Adrenal gland (tissue), 12 donors: ENCODE data around the gene DRC7. TPM values are rescaled to one million over a fixed set of nuclear protein-coding genes. Genes with fewer than 3 reads are reported as not detected.
A peak's percentile ranks its signal among the peaks of the same experiment; 100 is the strongest.

Source experiments
- DNase-seq, 7 donors: peaks; one replicate each; pipeline ENCODE4 v3.0.0-alpha.2; 2019 to 2020
- H3K27ac ChIP-seq, 5 donors: fragments of 200-600 bp; sonication (generic) in 4 of 5; 1 replicate in 3 of 5; 2 replicates in 2 of 5; pipeline versions ENCODE4 v1.5.1 to v1.8.0; 2016 to 2020; ENCODE audit warnings: mild to moderate bottlenecking in 1 of 5
- H3K27me3 ChIP-seq: fragments of 200-600 bp; 2 replicates; pipeline ENCODE4 v1.8.0; 2021
- H3K36me3 ChIP-seq, 2 donors: fragments of 200-600 bp; replicated peaks in 1 of 2; 1 replicate in 1 of 2; 2 replicates in 1 of 2; pipeline versions ENCODE4 v1.5.1 to v1.8.0; 2018 to 2022
- H3K4me1 ChIP-seq, 2 donors: fragments of 200-600 bp; replicated peaks in 1 of 2; 1 replicate in 1 of 2; 2 replicates in 1 of 2; pipeline versions ENCODE4 v1.5.1 to v1.8.0; 2018 to 2021
- H3K4me3 ChIP-seq, 4 donors: fragments of 200-600 bp; sonication (generic) in 3 of 4; one replicate each; pipeline ENCODE4 v1.5.1; 2016 to 2018
- H3K9me3 ChIP-seq, 3 donors: fragments of 200-600 bp; sonication (generic) in 1 of 3; replicated peaks in 1 of 3; 1 replicate in 2 of 3; 2 replicates in 1 of 3; pipeline versions ENCODE4 v1.5.1 to v1.8.0; 2016 to 2021
- POLR2A ChIP-seq, 2 donors: fragments of 450-650 bp; IDR thresholded peaks; one replicate each; pipeline ENCODE4 v1.6.1; 2017; ENCODE audit warnings: antibody characterized with exemption in 2 of 2, mild to moderate bottlenecking in 2 of 2, moderate library complexity in 1 of 2
- whole genome bisulfite sequencing, 4 donors: extraction: QIAGEN DNeasy Blood & Tissue Kit in 2 of 4; methylation state at CpG; one replicate each; pipeline versions ENCODE4 v1.1.5 to v1.1.7; 2013 to 2017; 5-methylcytosine and 5-hydroxymethylcytosine counted together
- intact Hi-C, 2 donors: fragments of 100-400 bp; cut with DNase I; formaldehyde crosslinking; loops; one replicate each; pipeline versions ENCODE4 v1.14.1 to v1.15.0; 2022 to 2023
- polyA plus RNA-seq, 3 donors: library from polyadenylated mRNA; stranded (reverse); fragments of 200-250 nt in 2 of 3; fragments of 350-450 nt in 1 of 3; fragmentation: Illumina TruSeq in 1 of 3; extraction: RNeasy Lipid Tissue Mini Kit (QIAGEN cat#74804) in 1 of 3; gene quantifications; one replicate each; pipeline ENCODE4 v1.2.3, GENCODE V29; 2013 to 2014
- total RNA-seq, 9 donors: library from RNA; depleted of rRNA in 4 of 9; stranded (reverse); fragments of >200 nt in 4 of 9; fragments of 120-200 nt in 1 of 9; fragmentation: NEBNext Ultra II Directional in 1 of 9; extraction: Animal tissue kit (Norgen Biotek cat#: 25700) in 1 of 9; gene quantifications; one replicate each; pipeline versions ENCODE4 v1.1.0 to v1.2.4, GENCODE V29; 2013 to 2023
- TF ChIP-seq, protein P1 (sequence below), 6 experiments: fragments of 450-650 bp in 4 of 6; fragments of 200-600 bp in 2 of 6; sonication (generic) in 1 of 6; IDR thresholded peaks; 1 replicate in 5 of 6; 2 replicates in 1 of 6; pipeline versions ENCODE4 v1.5.1 to v1.8.0; 2016 to 2021; ENCODE audit warnings: antibody characterized with exemption in 6 of 6, mild to moderate bottlenecking in 2 of 6, moderate library complexity in 1 of 6
- donor health status: healthy with polysubstance abuse.
- donor health status: Bipolar disorder and iron deficiency.
- donor health status: DM: yes; HTN: yes; CAD: no.
- donor health status: DM: no; HTN: no; CAD: no.
- donor health status: DM: no; HTN: no; CAD: no.
- donor health status: DM: yes; HTN: yes; CAD: no.

DRC7 gene
- total and polyA plus RNA-seq, 12 donors, result 0.03 to 0.72 (median 0.33) TPM; not detected in 9

DNA sequence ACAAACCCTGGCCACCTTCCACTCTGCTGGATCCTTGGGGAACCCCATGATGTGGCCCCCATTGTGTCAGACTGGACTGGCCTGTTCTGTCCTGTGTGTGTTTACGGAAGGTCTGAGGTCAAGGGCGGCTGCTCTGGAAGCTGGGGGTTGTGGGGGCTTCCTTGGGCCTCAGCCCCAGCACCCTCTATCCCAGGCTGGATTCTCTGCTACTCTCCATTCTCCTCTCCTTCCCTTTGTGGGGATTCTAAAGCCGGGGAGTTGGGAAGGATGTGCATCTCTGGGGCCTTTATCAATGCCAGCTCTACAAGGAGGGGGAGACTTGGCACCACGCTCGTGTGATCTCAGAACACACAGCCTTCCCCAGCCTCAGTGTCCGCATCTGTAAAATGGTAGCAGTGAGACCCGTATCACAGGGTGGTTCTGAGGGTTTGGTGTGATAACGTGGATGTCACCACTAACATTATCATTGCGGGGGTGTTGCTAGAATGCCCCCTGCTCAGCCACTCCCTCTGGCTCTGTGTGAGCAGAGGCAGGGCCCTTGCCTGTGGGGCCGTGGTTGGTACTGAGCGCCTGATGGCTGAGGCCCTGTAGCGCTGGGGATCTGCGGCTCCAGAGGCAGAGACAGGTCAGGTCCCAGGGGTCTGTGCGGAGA is 48.1 kb upstream of the DRC7 start:
- H3K36me3 ChIP-seq, result peaks cover 0 to 5% of the 10 kb centered on the region in 2 donors
- no peak for DNase-seq
- H3K27ac ChIP-seq, result peak overlapping the region in 2 of 5 donors; percentile 13 to 74
- no peaks in the 10 kb centered on the region for H3K27me3 ChIP-seq
- H3K9me3 ChIP-seq, result no peaks in the 10 kb centered on the region
- WGBS, 4 donors, result 66 to 77% (median 72%) methylated on average over 4 to 14 of the region's 14 CpGs
- TF ChIP-seq, protein P1, sequence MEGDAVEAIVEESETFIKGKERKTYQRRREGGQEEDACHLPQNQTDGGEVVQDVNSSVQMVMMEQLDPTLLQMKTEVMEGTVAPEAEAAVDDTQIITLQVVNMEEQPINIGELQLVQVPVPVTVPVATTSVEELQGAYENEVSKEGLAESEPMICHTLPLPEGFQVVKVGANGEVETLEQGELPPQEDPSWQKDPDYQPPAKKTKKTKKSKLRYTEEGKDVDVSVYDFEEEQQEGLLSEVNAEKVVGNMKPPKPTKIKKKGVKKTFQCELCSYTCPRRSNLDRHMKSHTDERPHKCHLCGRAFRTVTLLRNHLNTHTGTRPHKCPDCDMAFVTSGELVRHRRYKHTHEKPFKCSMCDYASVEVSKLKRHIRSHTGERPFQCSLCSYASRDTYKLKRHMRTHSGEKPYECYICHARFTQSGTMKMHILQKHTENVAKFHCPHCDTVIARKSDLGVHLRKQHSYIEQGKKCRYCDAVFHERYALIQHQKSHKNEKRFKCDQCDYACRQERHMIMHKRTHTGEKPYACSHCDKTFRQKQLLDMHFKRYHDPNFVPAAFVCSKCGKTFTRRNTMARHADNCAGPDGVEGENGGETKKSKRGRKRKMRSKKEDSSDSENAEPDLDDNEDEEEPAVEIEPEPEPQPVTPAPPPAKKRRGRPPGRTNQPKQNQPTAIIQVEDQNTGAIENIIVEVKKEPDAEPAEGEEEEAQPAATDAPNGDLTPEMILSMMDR (IDR thresholded peaks at IDR 0.05), result no peak
- no peak for TF ChIP-seq POLR2A (IDR thresholded peaks at IDR 0.05)
- intact Hi-C loops, result loop anchor here (5.0 kb wide), 1 partner anchor 44 kb away; no protein-coding TSS in a partner anchor
- H3K4me3 ChIP-seq, result no peak overlapping the region
- peaks cover 0 to 10% of the 10 kb centered on the region in 2 donors for H3K4me1 ChIP-seq

DNA sequence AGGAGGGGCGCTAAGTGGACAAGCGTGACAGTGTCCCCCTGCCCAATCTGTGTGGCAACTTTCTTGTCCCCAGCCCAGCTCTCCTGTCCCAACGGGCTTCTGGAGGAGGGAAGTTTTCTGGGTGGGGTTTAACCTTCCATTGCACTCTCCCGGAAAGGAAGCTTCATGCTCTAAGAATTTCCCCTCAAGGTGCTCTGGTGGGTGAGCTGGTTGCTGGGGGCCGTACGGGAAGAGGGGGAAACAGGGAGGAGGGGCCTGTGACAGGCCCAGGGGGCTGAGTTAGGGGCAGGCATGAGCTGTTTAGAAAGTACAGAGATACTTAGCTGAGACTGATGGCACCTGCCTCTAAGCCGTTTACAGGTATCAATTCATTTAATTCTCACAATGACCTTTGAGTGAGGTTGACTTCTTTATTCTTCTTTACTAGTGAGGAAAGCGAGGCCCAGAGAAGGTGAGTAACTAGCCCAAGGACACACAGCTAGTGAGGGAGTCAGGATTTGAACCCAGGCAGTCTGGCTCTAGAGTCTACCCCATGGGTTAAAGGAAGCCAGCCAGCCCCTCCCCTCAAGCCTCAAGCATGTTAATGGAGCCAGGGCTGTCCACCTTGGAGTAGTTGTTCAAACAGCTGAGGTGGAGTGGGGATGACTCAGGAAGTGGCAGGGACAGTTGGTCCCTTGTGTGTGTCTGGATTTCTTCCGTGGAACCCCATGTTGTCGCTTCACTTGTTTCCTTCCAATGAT is 47.3 kb upstream of the DRC7 start:
- 54 to 70% (median 63%) methylated on average over 10 of the region's 10 CpGs for WGBS, 4 donors
- intact Hi-C loops, result loop anchor here (5.0 kb wide), 1 partner anchor 45 kb away; no protein-coding TSS in a partner anchor
- H3K4me3 ChIP-seq, result no peak overlapping the region
- H3K4me1 ChIP-seq, result peaks cover 0 to 10% of the 10 kb centered on the region in 2 donors
- H3K27me3 ChIP-seq, result no peaks in the 10 kb centered on the region
- H3K36me3 ChIP-seq, result peaks cover 0 to 7% of the 10 kb centered on the region in 2 donors
- TF ChIP-seq, protein P1 (IDR thresholded peaks at IDR 0.05), result no peak
- no peak for TF ChIP-seq POLR2A (IDR thresholded peaks at IDR 0.05)
- no peak for DNase-seq
- H3K27ac ChIP-seq, result peak overlapping the region in 2 of 5 donors; percentile 15 to 74
- H3K9me3 ChIP-seq, result no peaks in the 10 kb centered on the region

DNA sequence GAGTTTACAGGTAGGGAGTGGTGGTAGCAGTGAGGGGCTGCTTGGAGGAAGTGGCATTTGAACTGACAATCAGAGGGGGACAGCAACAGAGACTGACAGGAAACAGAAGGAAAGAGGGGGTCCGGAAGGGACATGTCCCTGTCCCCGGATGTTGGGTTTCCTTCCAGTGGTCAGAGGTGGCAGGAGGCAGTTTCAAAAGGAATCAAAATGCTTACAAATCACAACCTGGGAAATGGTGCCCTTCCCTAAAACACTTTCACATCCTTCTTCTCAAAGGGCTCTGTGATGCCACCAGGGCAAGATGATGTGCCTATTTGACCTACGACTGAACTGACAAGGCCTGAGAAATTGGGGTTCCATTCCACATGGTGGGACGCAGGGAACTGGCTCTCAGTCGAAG is 46.5 kb upstream of the DRC7 start:
- peak overlapping the region in 2 of 5 donors; percentile 15 to 74 for H3K27ac ChIP-seq
- TF ChIP-seq POLR2A (IDR thresholded peaks at IDR 0.05), result no peak
- TF ChIP-seq, protein P1 (IDR thresholded peaks at IDR 0.05), result no peak

More for the DNA sequence above, 46.5 kb upstream of the DRC7 start:
- WGBS, 4 donors, result 61 to 72% (median 64%) methylated on average over 4 to 5 of the region's 5 CpGs
- H3K27me3 ChIP-seq, result no peaks in the 10 kb centered on the region
- intact Hi-C loops, result loop anchor here (5.0 kb wide), 1 partner anchor 46 kb away; no protein-coding TSS in a partner anchor
- peaks cover 0 to 7% of the 10 kb centered on the region in 2 donors for H3K36me3 ChIP-seq
- H3K4me1 ChIP-seq, result peaks cover 0 to 10% of the 10 kb centered on the region in 2 donors
- H3K4me3 ChIP-seq, result no peak overlapping the region
- DNase-seq, result no peak
- H3K9me3 ChIP-seq, result no peaks in the 10 kb centered on the region
